WTC11 (cell line): ENCODE data around the gene CMKLR1. TPM values are rescaled to one million over a fixed set of nuclear protein-coding genes. Genes with fewer than 3 reads are reported as not detected.

Source experiments
- ATAC-seq: fragments of 200-7000 bp; cut with Tn5 transposase; 2 replicates; pipeline ENCODE4 v1.10.0; 2021; ENCODE audit warnings: mild to moderate bottlenecking, moderate library complexity
- CTCF ChIA-PET: fragments of 300-600 bp; sonication (Branson Sonifier 250); formaldehyde crosslinking; loops from one replicate; lab custom pipeline; 2021; ENCODE audit warnings: antibody characterized with exemption; lab: Charles Lee
- POLR2A ChIA-PET: fragments of 350-600 bp; sonication (Branson Sonifier 250); formaldehyde crosslinking; loops from one replicate; lab custom pipeline; 2021; ENCODE audit warnings: antibody characterized with exemption; lab: Charles Lee
- DNase-seq: peaks from one replicate; pipeline ENCODE4 v3.0.0; 2021; ENCODE audit warnings: low spot score
- H3K27ac Mint-ChIP-seq: 2 replicates; pipeline ENCODE4 v1.8.0; 2021; ENCODE audit warnings: mixed read lengths
- H3K27me3 Mint-ChIP-seq: 2 replicates; pipeline ENCODE4 v1.8.0; 2021; ENCODE audit warnings: low read depth, mild to moderate bottlenecking, moderate library complexity, mixed read lengths
- H3K36me3 Mint-ChIP-seq: 2 replicates; pipeline ENCODE4 v1.8.0; 2021; ENCODE audit warnings: mixed read lengths
- H3K4me1 Mint-ChIP-seq: 2 replicates; pipeline ENCODE4 v1.8.0; 2022; ENCODE audit warnings: mixed read lengths
- H3K4me3 Mint-ChIP-seq: 2 replicates; pipeline ENCODE4 v1.8.0; 2021; ENCODE audit warnings: mild to moderate bottlenecking, moderate library complexity, mixed read lengths
- H3K9me3 Mint-ChIP-seq: 2 replicates; pipeline ENCODE4 v1.8.0; 2021; ENCODE audit warnings: mixed read lengths
- ATF1 ChIP-seq: sonication (generic); formaldehyde crosslinking; IDR thresholded peaks from 2 replicates; pipeline ENCODE4 v1.8.1; 2023; ENCODE audit warnings: mild to moderate bottlenecking, moderate library complexity, missing genetic modification reagents
- ATF6 ChIP-seq: sonication (generic); formaldehyde crosslinking; IDR thresholded peaks from 2 replicates; pipeline ENCODE4 v1.8.1; 2023; ENCODE audit warnings: mild to moderate bottlenecking, missing genetic modification reagents
- CDX4 ChIP-seq: fragments of 250-450 bp; sonication (Bioruptor Pico); IDR thresholded peaks from 2 replicates; pipeline ENCODE4 v1.9.0; 2021; ENCODE audit warnings: moderate library complexity, mild to moderate bottlenecking, inconsistent platforms, borderline replicate concordance
- ELF4 ChIP-seq: sonication (generic); formaldehyde crosslinking; IDR thresholded peaks from 2 replicates; pipeline ENCODE4 v1.8.1; 2022; ENCODE audit warnings: low read depth, mild to moderate bottlenecking, moderate library complexity, missing genetic modification reagents
- ESRRA ChIP-seq: sonication (generic); formaldehyde crosslinking; IDR thresholded peaks from 2 replicates; pipeline ENCODE4 v1.8.1; 2022; ENCODE audit warnings: mild to moderate bottlenecking, missing genetic modification reagents, borderline replicate concordance
- ETV6 ChIP-seq: sonication (generic); formaldehyde crosslinking; IDR thresholded peaks from 2 replicates; pipeline ENCODE4 v1.8.1; 2022; ENCODE audit warnings: mild to moderate bottlenecking, missing genetic modification reagents
- FOXK1 ChIP-seq: sonication (generic); formaldehyde crosslinking; IDR thresholded peaks from 2 replicates; pipeline ENCODE4 v1.8.0; 2022; ENCODE audit warnings: mild to moderate bottlenecking, moderate library complexity, missing genetic modification reagents
- JUN ChIP-seq: sonication (generic); formaldehyde crosslinking; IDR thresholded peaks from 2 replicates; pipeline ENCODE4 v1.8.0; 2023; ENCODE audit warnings: mild to moderate bottlenecking, missing genetic modification reagents
- MXD4 ChIP-seq: fragments of 250-450 bp; sonication (Bioruptor Pico); IDR thresholded peaks from 2 replicates; pipeline ENCODE4 v1.8.0; 2021; ENCODE audit warnings: mild to moderate bottlenecking, moderate library complexity, borderline replicate concordance
- NR3C1 ChIP-seq: sonication (generic); formaldehyde crosslinking; conservative IDR thresholded peaks from 2 replicates; pipeline ENCODE4 v1.8.1; 2023; ENCODE audit warnings: low read depth, mild to moderate bottlenecking, missing genetic modification reagents
- PRRX2 ChIP-seq: fragments of 250-450 bp; sonication (Bioruptor Pico); IDR thresholded peaks from 2 replicates; pipeline ENCODE4 v1.8.0; 2021; ENCODE audit warnings: mild to moderate bottlenecking
- SMAD4 ChIP-seq: sonication (generic); formaldehyde crosslinking; IDR thresholded peaks from 2 replicates; pipeline ENCODE4 v1.8.0; 2022; ENCODE audit warnings: mild to moderate bottlenecking, missing genetic modification reagents
- STAT6 ChIP-seq: sonication (generic); formaldehyde crosslinking; conservative IDR thresholded peaks from 2 replicates; pipeline ENCODE4 v1.8.1; 2023; ENCODE audit warnings: mild to moderate bottlenecking, low read depth, missing genetic modification reagents, moderate library complexity
- TEAD4 ChIP-seq: sonication (generic); formaldehyde crosslinking; IDR thresholded peaks from 2 replicates; pipeline ENCODE4 v1.8.0; 2022; ENCODE audit warnings: mild to moderate bottlenecking, missing genetic modification reagents
- USF2 ChIP-seq: sonication (generic); formaldehyde crosslinking; IDR thresholded peaks from 2 replicates; pipeline ENCODE4 v1.8.1; 2023; ENCODE audit warnings: mild to moderate bottlenecking, missing genetic modification reagents, moderate library complexity
- ZNF138 ChIP-seq: sonication (generic); formaldehyde crosslinking; conservative IDR thresholded peaks from 2 replicates; pipeline ENCODE4 v1.8.1; 2022; ENCODE audit warnings: mild to moderate bottlenecking, moderate library complexity, missing genetic modification reagents
- ZNF232 ChIP-seq: sonication (generic); formaldehyde crosslinking; IDR thresholded peaks from 2 replicates; pipeline ENCODE4 v1.8.0; 2022; ENCODE audit warnings: mild to moderate bottlenecking, missing genetic modification reagents
- ZNF263 ChIP-seq: sonication (generic); formaldehyde crosslinking; IDR thresholded peaks from 2 replicates; pipeline ENCODE4 v1.8.1; 2022; ENCODE audit warnings: low read depth, mild to moderate bottlenecking, moderate library complexity, missing genetic modification reagents
- total RNA-seq: library from RNA; stranded (reverse); gene quantifications from 3 replicates; pipeline ENCODE4 v1.2.3, GENCODE V29; 2021
- TF ChIP-seq, protein P1 (sequence below): sonication (generic); formaldehyde crosslinking; IDR thresholded peaks from 2 replicates; pipeline ENCODE4 v1.8.0; 2023; ENCODE audit warnings: mild to moderate bottlenecking, missing genetic modification reagents
- TF ChIP-seq, protein P2 (sequence below): sonication (generic); formaldehyde crosslinking; IDR thresholded peaks from 2 replicates; pipeline ENCODE4 v1.8.1; 2022; ENCODE audit warnings: mild to moderate bottlenecking, missing genetic modification reagents, moderate library complexity, borderline replicate concordance

Gene CMKLR1
- total RNA-seq, 1 experiment from 2014 or later = 1.6 TPM

- no peak for ATAC-seq
- POLR2A ChIA-PET = no interaction called here
- no peak for TF ChIP-seq ATF1 (CRISPR knock-in tag)
- TF ChIP-seq TEAD4 (CRISPR knock-in tag) = no peak
- no peak for TF ChIP-seq NR3C1 (CRISPR knock-in tag)
- no peak for TF ChIP-seq ELF4 (CRISPR knock-in tag)
- TF ChIP-seq ZNF138 (CRISPR knock-in tag) = no peak
- TF ChIP-seq ESRRA = no peak
- no peak for TF ChIP-seq ZNF232 (CRISPR knock-in tag)
- TF ChIP-seq, protein P1, sequence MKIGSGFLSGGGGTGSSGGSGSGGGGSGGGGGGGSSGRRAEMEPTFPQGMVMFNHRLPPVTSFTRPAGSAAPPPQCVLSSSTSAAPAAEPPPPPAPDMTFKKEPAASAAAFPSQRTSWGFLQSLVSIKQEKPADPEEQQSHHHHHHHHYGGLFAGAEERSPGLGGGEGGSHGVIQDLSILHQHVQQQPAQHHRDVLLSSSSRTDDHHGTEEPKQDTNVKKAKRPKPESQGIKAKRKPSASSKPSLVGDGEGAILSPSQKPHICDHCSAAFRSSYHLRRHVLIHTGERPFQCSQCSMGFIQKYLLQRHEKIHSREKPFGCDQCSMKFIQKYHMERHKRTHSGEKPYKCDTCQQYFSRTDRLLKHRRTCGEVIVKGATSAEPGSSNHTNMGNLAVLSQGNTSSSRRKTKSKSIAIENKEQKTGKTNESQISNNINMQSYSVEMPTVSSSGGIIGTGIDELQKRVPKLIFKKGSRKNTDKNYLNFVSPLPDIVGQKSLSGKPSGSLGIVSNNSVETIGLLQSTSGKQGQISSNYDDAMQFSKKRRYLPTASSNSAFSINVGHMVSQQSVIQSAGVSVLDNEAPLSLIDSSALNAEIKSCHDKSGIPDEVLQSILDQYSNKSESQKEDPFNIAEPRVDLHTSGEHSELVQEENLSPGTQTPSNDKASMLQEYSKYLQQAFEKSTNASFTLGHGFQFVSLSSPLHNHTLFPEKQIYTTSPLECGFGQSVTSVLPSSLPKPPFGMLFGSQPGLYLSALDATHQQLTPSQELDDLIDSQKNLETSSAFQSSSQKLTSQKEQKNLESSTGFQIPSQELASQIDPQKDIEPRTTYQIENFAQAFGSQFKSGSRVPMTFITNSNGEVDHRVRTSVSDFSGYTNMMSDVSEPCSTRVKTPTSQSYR (CRISPR knock-in tag) = no peak
- TF ChIP-seq ETV6 = no peak
- no peak for TF ChIP-seq STAT6 (CRISPR knock-in tag)
- TF ChIP-seq USF2 = no peak
- no peak for TF ChIP-seq ATF6
- TF ChIP-seq CDX4 (CRISPR knock-in tag) = no peak
- no peak for TF ChIP-seq JUN (CRISPR knock-in tag)
- TF ChIP-seq MXD4 (CRISPR knock-in tag) = no peak
- no peak for TF ChIP-seq PRRX2 (CRISPR knock-in tag)
- TF ChIP-seq, protein P2, sequence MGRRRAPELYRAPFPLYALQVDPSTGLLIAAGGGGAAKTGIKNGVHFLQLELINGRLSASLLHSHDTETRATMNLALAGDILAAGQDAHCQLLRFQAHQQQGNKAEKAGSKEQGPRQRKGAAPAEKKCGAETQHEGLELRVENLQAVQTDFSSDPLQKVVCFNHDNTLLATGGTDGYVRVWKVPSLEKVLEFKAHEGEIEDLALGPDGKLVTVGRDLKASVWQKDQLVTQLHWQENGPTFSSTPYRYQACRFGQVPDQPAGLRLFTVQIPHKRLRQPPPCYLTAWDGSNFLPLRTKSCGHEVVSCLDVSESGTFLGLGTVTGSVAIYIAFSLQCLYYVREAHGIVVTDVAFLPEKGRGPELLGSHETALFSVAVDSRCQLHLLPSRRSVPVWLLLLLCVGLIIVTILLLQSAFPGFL = no peak
- no peak for TF ChIP-seq FOXK1
- TF ChIP-seq ZNF263 (CRISPR knock-in tag) = no peak
- TF ChIP-seq SMAD4 = no peak
- TF ChIP-seq, all 79 proteins: peak for 0
- H3K27ac Mint-ChIP-seq = no peak overlapping the region
- H3K27me3 Mint-ChIP-seq = no peaks in the 10 kb centered on the region; the same call in 1 of the 2 replicates
- peaks cover 29% of the 10 kb centered on the region for H3K4me1 Mint-ChIP-seq
- H3K9me3 Mint-ChIP-seq = no peaks in the 10 kb centered on the region
- no peak for DNase-seq
- H3K4me3 Mint-ChIP-seq = no peak overlapping the region
- no peaks in the 10 kb centered on the region for H3K36me3 Mint-ChIP-seq
- CTCF ChIA-PET = no interaction called here
Observed at GRCh38 chr12:108323581-108323980, 15.5 kb downstream of the CMKLR1 start.
